Brain microvascular endothelial cell (primary cell): ENCODE results near the gene PTPN2.

Source experiments
- DNase-seq: peaks from one replicate; pipeline ENCODE4 v3.0.0-alpha.2; 2020
- H3K27ac ChIP-seq: fragments of 250-450 bp; sonication (Bioruptor Pico); 2 replicates; pipeline ENCODE4 v1.5.1; 2020; ENCODE audit warnings: mild to moderate bottlenecking, moderate library complexity
- H3K27me3 ChIP-seq: fragments of 250-450 bp; sonication (Bioruptor Pico); replicated peaks from 2 replicates; pipeline ENCODE4 v1.5.1; 2020; ENCODE audit warnings: mild to moderate bottlenecking
- H3K36me3 ChIP-seq: fragments of 250-450 bp; sonication (Bioruptor Pico); replicated peaks from 2 replicates; pipeline ENCODE4 v1.5.1; 2020; ENCODE audit warnings: mild to moderate bottlenecking
- H3K4me3 ChIP-seq: 2 replicates; pipeline ENCODE4 v1.5.1; 2011; ENCODE audit warnings: low read depth, mild to moderate bottlenecking, control low read depth, low read length, moderate library complexity
- in situ Hi-C: cut with HindIII; loops from 2 replicates; pipeline ENCODE4 v1.10.0; 2017; ENCODE audit warnings: low sequenced_read_pairs, low pct_ligation_motif_present
- TF ChIP-seq, protein P1 (sequence below): IDR thresholded peaks from 2 replicates; pipeline ENCODE4 v1.5.1; 2011; ENCODE audit warnings: low read depth, mild to moderate bottlenecking, moderate library complexity, low read length, control low read depth, inconsistent platforms; ENCODE audit errors: missing control alignments

Gene PTPN2

DNA sequence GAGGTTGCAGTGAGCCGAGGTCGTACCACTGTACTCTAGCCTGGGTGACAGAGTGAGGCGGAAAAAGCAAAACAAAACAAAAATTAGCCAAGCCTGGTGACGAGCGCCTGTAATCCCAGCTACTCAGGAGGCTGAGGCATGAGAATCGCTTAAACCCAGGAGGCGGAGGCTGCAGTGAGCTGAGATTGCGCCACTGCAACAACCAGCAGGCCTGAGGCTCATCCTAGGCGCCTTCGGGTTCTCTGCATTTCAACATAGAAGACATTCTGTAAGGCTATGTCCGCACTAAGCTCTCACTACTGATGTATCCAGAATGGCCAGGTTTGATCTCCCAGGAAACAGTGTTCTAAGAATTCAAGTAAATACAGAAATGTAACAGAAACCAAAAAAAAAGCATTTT, 23.5 kb downstream of the PTPN2 start:
- H3K27me3 ChIP-seq = no peaks in the 10 kb centered on the region
- no peak for DNase-seq
- TF ChIP-seq, protein P1, sequence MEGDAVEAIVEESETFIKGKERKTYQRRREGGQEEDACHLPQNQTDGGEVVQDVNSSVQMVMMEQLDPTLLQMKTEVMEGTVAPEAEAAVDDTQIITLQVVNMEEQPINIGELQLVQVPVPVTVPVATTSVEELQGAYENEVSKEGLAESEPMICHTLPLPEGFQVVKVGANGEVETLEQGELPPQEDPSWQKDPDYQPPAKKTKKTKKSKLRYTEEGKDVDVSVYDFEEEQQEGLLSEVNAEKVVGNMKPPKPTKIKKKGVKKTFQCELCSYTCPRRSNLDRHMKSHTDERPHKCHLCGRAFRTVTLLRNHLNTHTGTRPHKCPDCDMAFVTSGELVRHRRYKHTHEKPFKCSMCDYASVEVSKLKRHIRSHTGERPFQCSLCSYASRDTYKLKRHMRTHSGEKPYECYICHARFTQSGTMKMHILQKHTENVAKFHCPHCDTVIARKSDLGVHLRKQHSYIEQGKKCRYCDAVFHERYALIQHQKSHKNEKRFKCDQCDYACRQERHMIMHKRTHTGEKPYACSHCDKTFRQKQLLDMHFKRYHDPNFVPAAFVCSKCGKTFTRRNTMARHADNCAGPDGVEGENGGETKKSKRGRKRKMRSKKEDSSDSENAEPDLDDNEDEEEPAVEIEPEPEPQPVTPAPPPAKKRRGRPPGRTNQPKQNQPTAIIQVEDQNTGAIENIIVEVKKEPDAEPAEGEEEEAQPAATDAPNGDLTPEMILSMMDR = no peak
- H3K27ac ChIP-seq = no peak overlapping the region
- in situ Hi-C loops = no loop called here
- no peak overlapping the region for H3K4me3 ChIP-seq
- H3K36me3 ChIP-seq = no peaks in the 10 kb centered on the region

GRCh38 chr18:12858991-12859390, 25.0 kb downstream of the PTPN2 start:
- no peaks in the 10 kb centered on the region for H3K27me3 ChIP-seq
- in situ Hi-C loops = no loop called here
- no peak overlapping the region for H3K4me3 ChIP-seq
- TF ChIP-seq, protein P1 = no peak
- H3K36me3 ChIP-seq = no peaks in the 10 kb centered on the region
- no peak for DNase-seq
- H3K27ac ChIP-seq = no peak overlapping the region

GRCh38 chr18:12857991-12858544, 26.0 kb downstream of the PTPN2 start:
- Histone ChIP-seq H3K27ac (no peak overlapping the region), H3K36me3 (no peaks in the 10 kb centered on the region), H3K4me3 (no peak overlapping the region), H3K27me3 (no peaks in the 10 kb centered on the region)
- in situ Hi-C loops = no loop called here
- TF ChIP-seq, protein P1 = no peak
- DNase-seq = no peak

DNA sequence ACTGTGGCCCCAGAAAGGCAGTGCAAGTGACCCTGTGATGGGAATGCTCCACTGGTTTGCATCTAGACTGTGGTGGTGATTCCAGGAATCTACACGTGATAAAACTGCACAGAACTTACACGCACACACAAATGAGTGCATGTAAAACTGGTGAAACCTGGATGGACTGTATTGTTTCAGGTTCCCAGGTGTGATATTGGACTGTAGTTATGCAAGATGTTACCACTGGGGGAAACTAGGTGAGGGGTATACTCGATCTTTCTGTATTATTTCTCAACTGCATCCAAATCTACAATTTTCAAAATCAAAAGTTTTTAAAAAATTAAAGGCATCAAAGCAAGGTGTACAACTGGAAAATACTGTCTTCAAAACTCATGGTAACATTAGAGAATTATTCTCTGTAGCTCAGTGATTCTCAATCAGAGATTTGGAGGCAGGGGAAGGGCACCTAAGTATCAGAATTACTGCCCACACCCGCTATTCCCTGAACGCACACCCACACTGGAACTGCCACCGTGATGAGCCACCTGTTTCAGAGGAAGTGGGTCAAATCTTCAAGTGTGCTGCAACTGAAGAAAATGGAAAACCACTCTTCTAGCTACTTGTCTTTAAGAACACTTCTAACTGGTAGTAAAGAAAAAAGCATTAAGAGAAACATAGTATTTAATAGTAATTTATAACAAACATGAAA, 26.7 kb downstream of the PTPN2 start:
- no peak for DNase-seq
- H3K27ac ChIP-seq = no peak overlapping the region
- H3K36me3 ChIP-seq = no peaks in the 10 kb centered on the region
- H3K27me3 ChIP-seq = no peaks in the 10 kb centered on the region
- no peak overlapping the region for H3K4me3 ChIP-seq
- in situ Hi-C loops = no loop called here
- TF ChIP-seq, protein P1 = no peak

DNA sequence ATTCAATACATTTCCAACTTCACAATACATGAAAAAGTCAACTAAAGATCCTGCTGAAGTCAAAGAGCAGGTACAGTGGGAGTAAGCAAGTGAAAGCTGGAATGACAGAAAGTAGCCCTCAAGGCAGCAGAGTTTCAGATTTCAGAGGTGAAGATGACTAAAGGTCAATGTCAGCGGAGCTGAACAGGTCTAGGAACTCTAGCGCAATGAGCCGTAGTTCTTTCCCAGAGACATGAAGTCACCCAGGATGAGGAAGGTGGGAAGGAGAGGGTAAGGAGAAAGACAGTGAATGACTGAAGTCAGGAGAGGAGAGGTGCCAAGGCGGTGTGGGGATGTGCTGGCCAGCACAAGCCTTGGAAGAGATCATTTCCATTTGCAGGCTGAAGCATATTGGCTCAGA, 28.1 kb downstream of the PTPN2 start:
- no peaks in the 10 kb centered on the region for H3K27me3 ChIP-seq
- in situ Hi-C loops = no loop called here
- DNase-seq = no peak
- H3K36me3 ChIP-seq = no peaks in the 10 kb centered on the region
- no peak overlapping the region for H3K27ac ChIP-seq
- H3K4me3 ChIP-seq = no peak overlapping the region
- TF ChIP-seq, protein P1 = no peak
